CD4-positive, alpha-beta T cell (primary cell): ENCODE data around the gene CDKN1C. TPM values are rescaled to one million over a fixed set of nuclear protein-coding genes. Genes with fewer than 3 reads are reported as not detected.

ENCODE experiments used
- ATAC-seq: fragments of 200-7000 bp; cut with Tn5 transposase; one replicate; pipeline ENCODE4 v1.10.0; 2022; ENCODE audit warnings: mild to moderate bottlenecking; ENCODE audit not compliant: poor library complexity
- CTCF ChIA-PET: fragments of 350-600 bp; sonication (Branson Sonifier 250); formaldehyde crosslinking; loops from one replicate; lab custom pipeline; 2021; ENCODE audit warnings: antibody characterized with exemption, inconsistent platforms; lab: Charles Lee
- POLR2A ChIA-PET: fragments of 350-600 bp; sonication (Branson Sonifier 250); formaldehyde crosslinking; loops from one replicate; lab custom pipeline; 2021; ENCODE audit warnings: antibody characterized with exemption, inconsistent platforms; lab: Charles Lee
- DNase-seq, 14 experiments: peaks; one replicate each; pipeline ENCODE4 v3.0.0-alpha.2; 2013 to 2020; ENCODE audit warnings: mixed read lengths in 2 of 14
- H3K27ac ChIP-seq, 2 donors: one replicate each; pipeline versions ENCODE4 v1.5.1 to v1.7.0; 2013; ENCODE audit warnings: low read length in 2 of 2, low read depth in 1 of 2, mild to moderate bottlenecking in 1 of 2
- H3K27me3 ChIP-seq, 2 experiments: 1 replicate in 1 of 2; 2 replicates in 1 of 2; pipeline versions ENCODE4 v1.6.1 to v1.7.0; 2013; ENCODE audit warnings: low read length in 2 of 2, control low read depth in 1 of 2, mild to moderate bottlenecking in 1 of 2, moderate library complexity in 1 of 2; ENCODE audit not compliant: insufficient read depth in 2 of 2, control insufficient read depth in 1 of 2
- H3K36me3 ChIP-seq: one replicate; pipeline ENCODE4 v1.6.1; 2013; ENCODE audit warnings: low read length, control low read depth; ENCODE audit not compliant: insufficient read depth
- H3K4me1 ChIP-seq: one replicate; pipeline ENCODE4 v1.6.1; 2013; ENCODE audit warnings: low read length, control low read depth; ENCODE audit not compliant: insufficient read depth
- H3K4me3 ChIP-seq: one replicate; pipeline ENCODE4 v1.5.1; 2013; ENCODE audit warnings: mild to moderate bottlenecking, low read length, moderate library complexity
- H3K9me3 ChIP-seq, 2 experiments: 1 replicate in 1 of 2; 2 replicates in 1 of 2; pipeline versions ENCODE4 v1.6.1 to v1.7.0; 2013; ENCODE audit warnings: low read length in 2 of 2, mild to moderate bottlenecking in 2 of 2, control low read depth in 1 of 2, moderate library complexity in 1 of 2; ENCODE audit not compliant: control insufficient read depth in 1 of 2, insufficient read depth in 1 of 2
- H3K27ac Mint-ChIP-seq: one replicate; pipeline ENCODE4 v1.8.0; 2020; ENCODE audit warnings: mixed read lengths
- H3K27me3 Mint-ChIP-seq: one replicate; pipeline ENCODE4 v1.8.0; 2021; ENCODE audit warnings: mixed read lengths
- H3K36me3 Mint-ChIP-seq: one replicate; pipeline ENCODE4 v1.8.0; 2021; ENCODE audit warnings: low read depth, mixed read lengths
- H3K4me1 Mint-ChIP-seq: one replicate; pipeline ENCODE4 v1.8.0; 2021; ENCODE audit warnings: low read depth, mixed read lengths
- H3K4me3 Mint-ChIP-seq: one replicate; pipeline ENCODE4 v1.8.0; 2020; ENCODE audit warnings: mild to moderate bottlenecking, mixed read lengths
- H3K9me3 Mint-ChIP-seq: one replicate; pipeline ENCODE4 v1.8.0; 2020; ENCODE audit warnings: mixed read lengths
- CTCF ChIP-seq: fragments of 200-600 bp; IDR thresholded peaks from one replicate; pipeline ENCODE4 v1.8.0; 2022; ENCODE audit warnings: antibody characterized with exemption, mild to moderate bottlenecking
- intact Hi-C, 2 experiments: fragments of 100-400 bp; cut with DNase I in 1 of 2; cut with micrococcal nuclease in 1 of 2; formaldehyde crosslinking; loops; one replicate each; pipeline versions ENCODE4 v1.15.1 to v1.9.0; 2023 to 2025; cut with DNase I, micrococcal nuclease
- total RNA-seq, 174 experiments: library from RNA in 2 of 174; stranded (reverse) in 2 of 174; gene quantifications; one replicate each; pipeline ENCODE4 v1.2.3 and lab custom pipeline; 2021 to 2026

Gene CDKN1C
- total RNA-seq, 2 experiments from 2014 or later, result 1.9 to 2.5 TPM

DNA sequence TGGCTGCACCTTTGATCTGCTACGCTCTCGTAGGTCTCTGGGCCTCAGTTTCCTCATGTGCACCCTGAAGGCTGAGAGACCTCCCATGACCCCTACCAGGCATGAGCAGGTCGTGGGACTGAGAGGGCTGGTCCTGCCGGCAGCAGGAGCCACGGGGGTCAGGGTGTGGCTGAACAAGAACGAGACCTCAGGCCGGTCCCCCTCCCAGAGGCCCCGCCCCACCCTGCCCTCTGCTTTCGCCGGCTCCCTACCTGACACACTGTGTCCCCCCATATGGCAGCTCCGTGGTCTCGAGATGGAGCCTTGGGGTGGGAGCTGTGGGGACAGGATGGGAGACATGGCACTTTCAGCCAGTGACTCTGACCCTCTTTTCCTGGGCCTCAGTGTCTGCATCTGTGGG is 40.6 kb downstream of the CDKN1C start:
- ATAC-seq (no peak), DNase-seq (no peak)
- no peaks in the 10 kb centered on the region for H3K27me3 ChIP-seq
- H3K27ac ChIP-seq, result no peak overlapping the region
- Mint-ChIP-seq H3K4me3 (no peak overlapping the region), H3K36me3 (peaks cover 6% of the 10 kb centered on the region), H3K27ac (no peak overlapping the region), H3K9me3 (no peaks in the 10 kb centered on the region), H3K27me3 (no peaks in the 10 kb centered on the region), H3K4me1 (no peaks in the 10 kb centered on the region)
- TF ChIP-seq CTCF, result no peak
- H3K36me3 ChIP-seq, result no peaks in the 10 kb centered on the region
- POLR2A ChIA-PET, result no interaction called here
- H3K4me1 ChIP-seq, result peaks cover 10% of the 10 kb centered on the region
- CTCF ChIA-PET, result no interaction called here
- intact Hi-C loops, result no loop called here
- no peaks in the 10 kb centered on the region for H3K9me3 ChIP-seq
- H3K4me3 ChIP-seq, result no peak overlapping the region

DNA sequence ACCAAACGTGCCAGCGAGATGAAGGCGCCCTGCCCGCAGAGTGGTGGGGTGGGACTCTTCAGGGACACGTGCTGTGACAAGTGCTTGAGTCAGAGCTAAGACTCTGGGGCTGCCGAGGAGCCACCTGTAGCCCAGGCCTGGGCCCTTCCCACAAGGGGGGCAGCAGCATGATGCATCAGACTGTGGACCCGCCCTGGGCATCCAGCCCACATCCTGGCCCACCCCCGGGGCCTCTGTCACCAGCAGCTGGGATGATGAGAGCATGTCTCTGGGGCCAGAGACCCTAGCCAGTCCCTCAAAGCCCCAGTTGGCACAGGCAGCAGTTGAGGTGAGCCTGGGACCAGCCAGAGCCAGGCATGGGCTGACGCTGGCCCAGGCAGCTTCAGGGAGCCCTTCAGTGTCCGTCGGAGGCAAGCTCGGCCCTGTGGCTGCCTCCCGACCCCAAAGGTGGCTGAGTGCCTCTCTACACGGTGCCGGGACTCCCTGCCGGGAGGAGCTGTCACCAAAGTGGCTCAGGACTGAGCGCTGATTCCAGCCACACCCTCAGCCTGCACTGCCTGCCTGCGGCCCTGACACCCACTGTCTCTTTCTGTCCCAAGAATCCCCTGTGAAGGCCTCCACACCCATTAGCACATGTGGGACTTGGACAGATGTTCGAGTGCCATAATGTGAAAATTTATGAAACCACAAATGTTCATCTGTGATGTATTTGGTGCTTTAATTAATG is 41.3 kb downstream of the CDKN1C start:
- no peaks in the 10 kb centered on the region for H3K9me3 Mint-ChIP-seq
- Histone ChIP-seq H3K27me3 (no peaks in the 10 kb centered on the region), H3K9me3 (no peaks in the 10 kb centered on the region), H3K27ac (no peak overlapping the region), H3K4me3 (no peak overlapping the region), H3K36me3 (no peaks in the 10 kb centered on the region), H3K4me1 (peaks cover 10% of the 10 kb centered on the region)
- peaks cover 6% of the 10 kb centered on the region for H3K36me3 Mint-ChIP-seq
- no peak overlapping the region for H3K27ac Mint-ChIP-seq
- H3K4me1 Mint-ChIP-seq, result no peaks in the 10 kb centered on the region
- DNase-seq (no peak), ATAC-seq (no peak)
- POLR2A ChIA-PET, result no interaction called here
- no peak overlapping the region for H3K4me3 Mint-ChIP-seq
- CTCF ChIA-PET, result no interaction called here
- intact Hi-C loops, result no loop called here
- no peaks in the 10 kb centered on the region for H3K27me3 Mint-ChIP-seq
- TF ChIP-seq CTCF, result no peak

- no peak for TF ChIP-seq CTCF
- no peaks in the 10 kb centered on the region for H3K9me3 Mint-ChIP-seq
Measured at GRCh38 chr11:2843551-2843950, 42.0 kb downstream of the CDKN1C start.

More at GRCh38 chr11:2843551-2843950, 42.0 kb downstream of the CDKN1C start:
- no peak overlapping the region for H3K4me3 Mint-ChIP-seq
- no peak for ATAC-seq
- H3K27ac Mint-ChIP-seq, result no peak overlapping the region
- Histone ChIP-seq H3K27me3 (no peaks in the 10 kb centered on the region), H3K27ac (no peak overlapping the region), H3K4me1 (peaks cover 10% of the 10 kb centered on the region), H3K9me3 (no peaks in the 10 kb centered on the region), H3K4me3 (no peak overlapping the region), H3K36me3 (no peaks in the 10 kb centered on the region)
- no peaks in the 10 kb centered on the region for H3K4me1 Mint-ChIP-seq
- ChIA-PET CTCF (no interaction called here), POLR2A (no interaction called here)
- H3K27me3 Mint-ChIP-seq, result no peaks in the 10 kb centered on the region
- H3K36me3 Mint-ChIP-seq, result no peaks in the 10 kb centered on the region
- no peak for DNase-seq
- intact Hi-C loops, result no loop called here
